GM12801 (cell line): ENCODE measurements around the gene XNDC1N.

Source experiments
- CTCF ChIP-seq: IDR thresholded peaks from one replicate; pipeline ENCODE4 v1.5.1; 2011; ENCODE audit warnings: control low read depth; ENCODE audit not compliant: insufficient read length; ENCODE audit errors: extremely low read depth

Gene XNDC1N

GRCh38 chr11:71962428-71963038 lies 34.1 kb upstream of the XNDC1N start:
- TF ChIP-seq CTCF: no peak

- TF ChIP-seq CTCF: no peak
Observed at GRCh38 chr11:71955898-71956456, 27.6 kb upstream of the XNDC1N start.

- TF ChIP-seq CTCF: no peak
Observed at GRCh38 chr11:71951741-71952310, 23.4 kb upstream of the XNDC1N start.

GRCh38 chr11:71949034-71949433 lies 20.6 kb upstream of the XNDC1N start:
- TF ChIP-seq CTCF: no peak

- no peak for TF ChIP-seq CTCF
Observed at GRCh38 chr11:71948314-71949027, 20.1 kb upstream of the XNDC1N start.

- no peak for TF ChIP-seq CTCF
Observed at GRCh38 chr11:71947498-71947897, 19.1 kb upstream of the XNDC1N start.

GRCh38 chr11:71946144-71946571 lies 17.8 kb upstream of the XNDC1N start:
- TF ChIP-seq CTCF: no peak
